ENCODE results near the gene SLC38A11. TPM values are rescaled to one million over a fixed set of nuclear protein-coding genes. Genes with fewer than 3 reads are reported as not detected.

SLC38A11 gene
- total and polyA plus RNA-seq, 2 of the 13 experiments (the other 11 are each of a cell fraction or from before 2014, with no cell fraction given) = 14.0 to 14.3 TPM

DNA sequence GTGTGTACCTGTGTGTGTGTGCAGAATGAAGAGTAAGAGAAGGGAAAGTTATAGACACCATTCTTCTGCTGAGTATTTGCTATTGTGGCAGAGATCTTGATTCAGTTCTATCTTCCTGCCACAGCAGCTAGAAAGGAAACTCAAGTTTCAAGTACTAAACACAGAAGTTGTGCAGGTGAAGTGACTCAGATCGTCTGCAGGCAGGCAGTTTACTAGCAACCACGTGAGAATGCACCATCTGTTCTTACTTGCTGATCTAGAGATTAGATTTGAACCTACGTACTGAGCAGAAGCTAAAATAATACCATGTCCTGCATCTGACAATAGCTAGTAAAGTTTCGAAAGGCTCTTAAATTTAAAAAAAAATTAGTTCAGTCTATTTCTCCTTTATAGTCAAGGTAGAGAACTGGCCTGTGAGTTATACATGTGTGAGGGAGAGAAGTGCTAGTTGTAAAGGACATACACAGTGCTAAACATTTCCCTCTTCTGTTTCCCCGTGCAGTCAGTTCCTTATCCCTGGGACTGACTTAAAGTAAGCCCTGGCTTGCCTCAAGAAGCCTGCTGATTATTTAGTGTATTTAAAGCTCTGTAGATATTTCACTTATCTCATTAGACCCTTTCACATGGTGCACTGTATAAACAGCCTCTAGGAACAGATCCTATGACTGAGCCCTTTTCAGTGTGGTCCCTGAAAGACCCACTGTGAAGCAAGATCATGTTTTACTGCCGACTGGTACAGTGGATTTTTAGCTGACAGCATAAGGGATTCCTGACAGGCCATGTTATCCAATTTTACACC lies 45.0 kb downstream of the SLC38A11 start (continued):
- TF ChIP-seq ZFYVE20 (CRISPR knock-in tag; IDR thresholded peaks at IDR 0.05; ENCODE audit: borderline replicate concordance, low read depth) = no peak
- TF ChIP-seq HNF4A (CRISPR knock-in tag; IDR thresholded peaks at IDR 0.05) = no peak
- TF ChIP-seq, protein P1, sequence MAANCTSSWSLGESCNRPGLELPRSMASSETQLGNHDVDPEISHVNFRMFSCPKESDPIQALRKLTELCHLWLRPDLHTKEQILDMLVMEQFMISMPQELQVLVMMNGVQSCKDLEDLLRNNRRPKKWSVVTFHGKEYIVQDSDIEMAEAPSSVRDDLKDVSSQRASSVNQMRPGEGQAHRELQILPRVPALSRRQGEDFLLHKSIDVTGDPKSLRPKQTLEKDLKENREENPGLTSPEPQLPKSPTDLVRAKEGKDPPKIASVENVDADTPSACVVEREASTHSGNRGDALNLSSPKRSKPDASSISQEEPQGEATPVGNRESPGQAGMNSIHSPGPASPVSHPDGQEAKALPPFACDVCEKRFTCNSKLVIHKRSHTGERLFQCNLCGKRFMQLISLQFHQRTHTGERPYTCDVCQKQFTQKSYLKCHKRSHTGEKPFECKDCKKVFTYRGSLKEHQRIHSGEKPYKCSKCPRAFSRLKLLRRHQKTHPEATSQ (CRISPR knock-in tag; IDR thresholded peaks at IDR 0.05; ENCODE audit: borderline replicate concordance) = no peak
- TF ChIP-seq MXI1 (IDR thresholded peaks at IDR 0.05; ENCODE audit: borderline replicate concordance, low read depth, low read length) = peak; percentile 42; the same call in 1 of the 3 replicates
- TF ChIP-seq HOXA9 (CRISPR knock-in tag; IDR thresholded peaks at IDR 0.05; ENCODE audit: borderline replicate concordance) = no peak
- TF ChIP-seq JARID2 (CRISPR knock-in tag; IDR thresholded peaks at IDR 0.05; ENCODE audit: insufficient replicate concordance) = no peak
- TF ChIP-seq ZNF747 (CRISPR knock-in tag; IDR thresholded peaks at IDR 0.05; ENCODE audit: borderline replicate concordance) = no peak
- no peak for TF ChIP-seq MAFF (IDR thresholded peaks at IDR 0.05; ENCODE audit: low read depth, low read length)

DNA sequence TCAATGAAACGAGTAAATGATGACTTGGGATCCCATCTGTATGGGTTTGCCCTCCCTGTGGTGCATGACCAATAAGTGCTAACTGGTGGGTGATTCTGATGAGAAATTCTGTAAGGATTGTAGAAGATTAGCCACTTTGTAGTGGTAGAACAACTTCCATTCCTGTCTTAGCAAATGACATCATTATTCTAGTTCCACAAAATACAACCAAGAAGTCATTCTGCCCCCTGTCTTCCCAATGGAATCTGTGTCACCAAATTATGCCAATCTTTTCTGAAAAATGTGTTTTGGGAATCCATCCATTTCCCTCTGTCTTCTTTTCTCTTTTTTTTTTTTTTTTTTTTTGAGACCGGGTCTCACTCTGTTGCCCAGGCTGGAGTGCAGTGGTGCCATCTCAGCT lies 48.4 kb downstream of the SLC38A11 start:
- no peaks in the 10 kb centered on the region for H3K36me3 ChIP-seq (replicated peaks in 1 of 2; ENCODE audit: control insufficient read depth in 1 of 2, insufficient read depth in 2 of 2, low read length in 2 of 2)
- H3K27me3 ChIP-seq (ENCODE audit: control insufficient read depth in 1 of 2, insufficient read depth in 2 of 2, low read length in 2 of 2) = no peaks in the 10 kb centered on the region
- FAIRE-seq = no peak
- no peak overlapping the region for H3K9ac ChIP-seq (ENCODE audit: insufficient read depth, low read depth, low read length)
- ChIA-PET CTCF (ENCODE audit: low intra/inter-chr PET ratio, low total read pairs) (no interaction called here), POLR2A (no interaction called here)
- H3K79me2 ChIP-seq (ENCODE audit: insufficient read depth, low read length) = no peaks in the 10 kb centered on the region
- DNase-seq (ENCODE audit: low spot score) = no peak
- no peak for ATAC-seq
- H3K4me2 ChIP-seq (ENCODE audit: low read depth, low read length) = no peak overlapping the region
- WGBS (ENCODE audit: low lambda C conversion rate) = 94% methylated on average over 2 of the region's 2 CpGs
- no TSS peak for BruUV-seq (replicated peaks)
- H3K4me3 ChIP-seq (replicated peaks in 1 of 3; ENCODE audit: insufficient read depth in 1 of 3, low read depth in 2 of 3, low read length in 3 of 3) = no peak overlapping the region
- no peak for TF ChIP-seq NONO (IDR thresholded peaks at IDR 0.05)
- TF ChIP-seq NONO (CRISPR knock-in tag; conservative IDR thresholded peaks at IDR 0.05) = no peak
- TF ChIP-seq CREB1 (IDR thresholded peaks at IDR 0.05) = peak; percentile 34; the same call in 1 of the 2 replicates
- no peak for TF ChIP-seq CREB1 (CRISPR knock-in tag; IDR thresholded peaks at IDR 0.05)
- no peak for TF ChIP-seq RFX5 (IDR thresholded peaks at IDR 0.05; ENCODE audit: low read depth, low read length)
- no peak for TF ChIP-seq TP53 (CRISPR knock-in tag; conservative IDR thresholded peaks at IDR 0.05)
- no peak for TF ChIP-seq ZNF446 (CRISPR knock-in tag; IDR thresholded peaks at IDR 0.05)
- TF ChIP-seq ATF7 (IDR thresholded peaks at IDR 0.05) = peak; percentile 88
- no peak for TF ChIP-seq ATF7 (CRISPR knock-in tag; IDR thresholded peaks at IDR 0.05)
- TF ChIP-seq ZFP36L2 (CRISPR knock-in tag; IDR thresholded peaks at IDR 0.05) = no peak
- H3K4me1 ChIP-seq (ENCODE audit: insufficient read depth, low read length) = peaks cover 27% of the 10 kb centered on the region
- H3K27ac ChIP-seq (ENCODE audit: extremely low read length, insufficient read depth, low read length) = no peak overlapping the region
- H2AFZ ChIP-seq (ENCODE audit: low read length) = no peak overlapping the region
- H3K9me3 ChIP-seq (ENCODE audit: low read length) = no peaks in the 10 kb centered on the region
- intact Hi-C loops (cut with micrococcal nuclease; ENCODE audit: unreplicated experiment) (no loop called here), in situ Hi-C loops (cut with HindIII; ENCODE audit: extremely low pct_ligation_motif_present, low pct_unique_long_range_greater_than_20kb) (no loop called here)
- H4K20me1 ChIP-seq (ENCODE audit: insufficient read depth, low read length) = no peaks in the 10 kb centered on the region

All from HepG2 (cell line).